Activated CD4-positive, alpha-beta T cell treated with anti-CD3 and anti-CD28 coated beads, Interleukin-2, amount 50 U/mL, for 1 hour (primary cell): ENCODE measurements around the gene TNK2.
A peak's percentile ranks its signal among the peaks of the same experiment; 100 is the strongest.
"Not testable (repeated sequence)": the region's sequence is repeated elsewhere in the genome, so short reads cannot be mapped to it uniquely, and the experiment has no call there.

Experiments used
- DNase-seq: peaks from one replicate; pipeline ENCODE4 v3.0.0-alpha.2; 2020

Gene TNK2

DNA sequence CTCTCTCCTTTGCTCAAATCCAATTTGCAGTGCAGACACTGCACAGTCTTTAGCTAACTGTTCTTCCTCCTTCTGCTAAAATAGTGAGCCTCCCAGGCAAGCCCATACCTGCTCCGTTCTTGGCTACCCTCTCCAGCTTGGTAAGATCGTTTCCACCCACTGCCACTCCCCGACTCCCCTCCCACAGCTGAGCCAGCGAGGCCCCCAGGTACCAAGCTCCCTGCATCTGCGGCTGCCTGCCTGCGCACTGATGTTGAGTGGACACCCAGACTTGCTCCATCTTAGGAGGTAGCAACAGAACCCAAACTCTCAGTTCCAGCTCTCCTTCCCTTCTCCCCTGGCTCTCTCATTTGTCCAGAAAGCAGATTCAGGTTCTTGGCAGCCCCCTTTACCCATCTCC, 7.9 kb upstream of the TNK2 start:
- DNase-seq = no peak

DNA sequence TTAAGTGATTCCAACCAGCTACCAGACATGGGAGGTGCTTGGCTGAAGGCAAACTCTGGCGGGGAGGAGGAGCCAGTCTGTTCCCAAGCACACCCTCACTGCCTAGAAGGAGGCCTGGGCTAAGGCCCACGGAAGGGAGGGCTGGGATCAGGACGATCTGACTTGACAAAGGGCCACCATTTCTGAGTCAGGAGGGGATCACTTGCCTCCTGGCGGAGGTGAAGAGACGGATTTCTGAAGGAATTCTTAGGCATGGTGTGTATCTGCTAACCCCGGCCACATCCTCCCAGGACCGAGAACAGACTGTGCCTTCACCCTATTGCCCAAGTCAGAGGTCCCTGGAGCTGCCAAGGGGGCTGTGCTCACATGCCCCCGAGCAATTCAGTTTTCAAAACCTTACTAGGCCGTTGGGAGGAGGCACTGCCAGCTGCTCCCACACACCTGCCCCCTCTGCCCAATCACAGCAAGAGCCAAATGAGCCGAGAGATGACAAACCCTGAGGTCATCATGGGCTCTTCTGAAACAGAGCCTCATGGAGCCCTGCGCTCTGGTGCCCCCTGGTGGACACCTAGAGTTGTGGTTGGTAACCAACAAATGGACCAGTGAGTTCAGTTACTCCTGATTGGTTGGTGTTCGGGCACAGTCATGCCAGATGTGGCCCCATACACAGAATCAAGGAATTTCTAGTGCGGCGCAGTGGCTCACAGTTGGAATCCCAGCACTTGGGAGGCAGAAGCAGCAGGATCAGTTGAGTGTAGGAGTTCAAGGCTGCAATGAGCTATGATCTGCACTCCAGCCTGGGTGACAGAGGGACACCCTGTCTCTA, 6.5 kb upstream of the TNK2 start:
- DNase-seq = peak; percentile 96

DNA sequence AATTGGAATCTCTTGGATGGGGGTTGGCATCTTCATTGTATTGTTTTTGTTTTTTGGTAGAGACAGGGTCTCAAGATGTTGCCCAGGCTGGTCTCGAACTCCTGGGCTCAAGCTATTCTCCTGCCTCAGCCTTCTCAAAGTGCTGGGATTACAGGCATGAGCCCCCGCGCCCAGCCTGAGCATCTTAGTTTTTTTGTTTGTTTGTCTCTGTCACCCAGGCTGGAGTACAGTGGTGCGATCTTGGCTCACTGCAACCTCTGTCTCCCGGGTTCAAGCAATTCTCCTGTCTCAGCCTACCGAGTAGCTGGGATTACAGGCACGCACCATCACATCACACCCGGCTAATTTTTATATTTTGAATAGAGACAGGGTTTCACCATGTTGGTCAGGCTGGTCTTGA, 5.8 kb upstream of the TNK2 start:
- DNase-seq = not testable (repeated sequence)

DNA sequence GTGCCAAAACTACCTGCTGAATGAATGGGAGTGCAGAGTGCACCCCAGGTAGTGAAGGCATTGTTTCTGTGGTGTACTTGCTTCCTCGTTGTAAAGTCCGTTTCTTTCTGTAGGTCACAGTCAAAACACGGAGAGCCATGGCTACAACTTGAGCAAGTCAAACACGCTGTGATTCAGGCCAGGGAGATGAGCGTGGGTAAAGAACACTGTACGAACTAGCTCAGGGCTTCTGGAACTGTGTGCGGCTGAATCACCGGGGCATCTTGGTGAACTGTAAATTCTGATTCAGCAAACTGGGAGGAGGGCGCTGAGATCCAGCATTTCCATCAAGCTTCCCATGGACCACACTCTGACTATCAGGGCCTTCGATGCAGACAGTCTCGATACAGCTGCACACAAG, 5.0 kb upstream of the TNK2 start:
- no peak for DNase-seq

DNA sequence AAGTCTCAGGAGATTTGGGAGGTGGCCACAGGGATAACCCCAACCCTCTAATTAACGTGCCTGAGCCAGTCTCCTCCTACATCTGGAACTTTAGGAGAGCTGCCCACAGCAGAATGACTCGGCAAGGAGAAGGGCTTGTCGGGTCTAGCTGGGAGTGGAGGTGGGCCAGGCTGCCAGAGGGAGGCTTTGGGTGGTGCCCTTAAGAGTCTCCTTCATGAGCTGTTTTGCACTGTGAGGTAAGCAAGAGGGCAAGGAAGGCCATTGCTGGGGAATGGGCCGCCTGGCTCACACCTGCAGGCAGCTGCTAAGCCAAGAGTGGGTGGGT, 3.6 kb upstream of the TNK2 start:
- no peak for DNase-seq

DNA sequence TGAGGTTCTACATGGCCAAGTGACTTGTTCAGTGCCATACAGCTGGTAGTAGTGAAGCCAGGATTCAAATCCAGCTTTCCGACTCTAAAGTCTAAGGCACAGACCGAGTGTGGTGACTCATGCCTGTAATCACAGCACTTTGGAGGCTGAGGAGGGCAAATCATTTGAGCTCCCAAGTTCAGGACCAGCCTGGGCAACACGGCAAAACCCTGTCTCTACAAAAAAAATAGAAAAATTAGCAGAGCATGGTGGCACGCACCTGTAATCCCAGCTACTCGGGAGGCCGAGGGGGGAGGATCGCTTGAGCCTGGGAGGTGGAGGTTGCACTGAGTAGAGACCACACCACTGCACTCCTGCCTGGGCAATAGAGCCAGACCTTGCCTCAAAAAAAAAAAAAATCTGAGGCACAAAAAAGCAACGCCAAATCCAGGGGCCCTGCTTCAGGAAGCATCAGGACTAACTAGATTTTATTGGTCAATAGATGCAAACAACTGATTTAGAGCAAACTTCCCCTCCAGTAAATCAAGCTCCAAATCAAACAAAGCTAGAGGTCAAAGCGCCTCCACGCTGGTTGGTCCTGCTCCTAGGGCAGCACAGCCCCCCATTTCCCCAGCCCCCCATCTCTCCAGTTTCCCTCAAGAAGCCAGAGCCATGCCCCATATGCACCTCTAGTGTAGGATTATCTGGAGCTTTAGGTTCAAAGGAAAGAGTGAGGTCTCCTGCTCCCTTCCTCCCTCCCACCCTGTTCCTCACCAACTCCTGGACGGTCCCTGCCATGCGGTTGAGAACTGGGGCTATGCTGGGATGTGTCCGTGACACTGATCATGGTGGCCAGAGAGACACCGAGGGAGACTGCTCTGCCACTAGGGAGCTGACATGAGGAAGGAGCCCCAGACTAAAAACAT, 2.9 kb upstream of the TNK2 start:
- no peak for DNase-seq

DNA sequence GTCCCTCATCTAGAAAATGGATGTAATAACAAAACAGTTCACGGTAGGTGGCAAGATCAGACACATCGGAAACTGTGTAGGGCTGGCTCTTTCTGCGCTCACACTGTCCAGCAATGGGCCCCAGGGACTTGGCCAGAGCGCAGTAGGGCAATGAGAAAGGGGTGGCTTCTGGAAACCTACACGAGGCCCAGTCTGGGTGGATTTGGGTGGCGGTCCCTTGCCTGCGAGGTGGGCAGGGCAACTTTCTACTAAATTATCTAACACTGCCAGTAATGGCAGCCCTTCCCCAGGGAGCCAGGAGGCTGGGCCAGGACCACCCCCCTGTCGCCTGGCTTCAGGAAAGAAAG, 2.1 kb upstream of the TNK2 start:
- DNase-seq = no peak

DNA sequence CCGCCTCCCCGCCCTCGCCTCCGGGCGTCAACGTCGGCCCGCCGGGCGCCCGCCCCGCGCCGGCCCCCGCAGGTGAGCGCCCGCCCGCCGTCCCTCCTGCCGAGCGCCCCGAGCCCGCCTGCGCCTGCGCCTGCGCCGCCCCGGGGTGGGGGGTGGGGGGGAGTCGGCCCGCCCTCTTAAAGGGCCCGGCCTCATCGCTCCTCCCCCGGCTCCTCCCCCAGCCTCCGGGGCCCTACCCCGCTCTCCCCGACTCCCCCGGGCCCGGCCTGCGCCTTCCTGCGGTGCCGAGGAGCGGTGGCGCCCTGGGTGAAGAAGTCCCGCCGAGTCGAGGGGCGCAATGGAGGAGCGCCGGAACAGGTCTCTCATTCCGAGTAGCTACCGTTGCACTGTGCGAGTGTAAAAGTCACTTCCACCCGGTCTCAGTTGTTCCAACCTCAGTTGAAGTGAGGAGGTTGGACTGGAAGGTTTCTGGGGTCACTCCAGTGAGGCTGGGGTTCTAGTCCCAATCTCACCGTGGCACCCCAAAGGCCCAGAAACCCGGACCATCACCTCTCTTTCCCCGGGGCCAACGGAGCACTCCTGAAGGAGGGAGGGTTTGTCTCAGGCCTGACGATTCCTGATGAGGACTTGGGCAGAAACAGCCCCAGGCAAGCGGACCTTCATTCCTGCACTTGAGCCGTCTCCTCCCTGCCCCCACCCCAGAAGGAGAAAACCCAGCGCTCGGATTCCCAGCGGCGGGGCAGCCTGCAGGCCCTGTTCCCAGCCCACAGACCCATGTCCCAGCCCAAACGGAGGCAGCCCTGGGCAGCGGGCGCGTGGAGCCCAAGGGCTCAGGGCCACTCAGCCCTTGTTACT, 1.5 kb upstream of the TNK2 start:
- peak; percentile 89 for DNase-seq

DNA sequence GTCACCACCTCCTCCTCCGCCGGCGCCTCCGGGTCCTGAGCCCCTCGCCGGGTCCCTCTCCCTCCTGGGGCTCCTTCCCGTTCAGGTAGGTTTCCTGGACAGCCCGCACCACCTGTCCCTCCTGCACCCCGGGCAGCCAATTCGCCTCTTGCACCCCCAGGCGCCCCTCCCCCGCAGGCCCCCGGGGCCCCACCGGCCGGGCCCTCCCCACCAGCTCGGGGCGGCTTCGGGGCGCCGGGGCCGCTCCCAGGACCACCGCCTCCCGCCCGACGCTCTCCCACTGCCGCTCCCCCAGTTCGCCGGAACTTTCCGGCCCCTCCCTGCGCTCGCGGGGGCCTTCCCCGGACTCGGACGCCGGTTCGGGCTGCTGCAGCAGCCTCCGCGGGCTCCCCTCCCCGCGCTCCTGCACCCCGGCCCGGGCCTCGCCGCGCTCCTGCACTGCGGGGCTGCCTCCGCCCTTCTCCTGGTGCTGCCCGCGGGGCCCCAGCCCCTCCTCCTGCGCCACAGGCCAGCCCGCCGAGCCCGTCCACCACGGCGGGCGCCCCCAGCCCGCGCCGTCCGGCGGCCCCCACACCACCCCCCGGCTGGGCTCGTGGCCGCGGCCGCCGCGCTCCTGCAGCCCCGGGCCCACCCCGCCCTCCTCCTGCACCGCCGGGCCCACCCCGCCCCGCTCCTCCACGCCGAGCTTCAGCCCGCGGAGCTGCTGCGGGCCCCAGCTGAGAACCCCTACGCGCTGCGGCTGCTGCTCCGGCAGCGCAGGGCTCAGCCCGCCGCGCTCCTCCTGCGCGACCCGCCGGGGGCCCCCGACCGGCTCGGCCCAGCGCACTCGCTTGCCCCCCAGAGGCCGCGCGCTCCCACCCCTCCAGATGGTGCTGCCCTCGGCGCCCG, 587 bp upstream of the TNK2 start:
- DNase-seq = peak; percentile 18

DNA sequence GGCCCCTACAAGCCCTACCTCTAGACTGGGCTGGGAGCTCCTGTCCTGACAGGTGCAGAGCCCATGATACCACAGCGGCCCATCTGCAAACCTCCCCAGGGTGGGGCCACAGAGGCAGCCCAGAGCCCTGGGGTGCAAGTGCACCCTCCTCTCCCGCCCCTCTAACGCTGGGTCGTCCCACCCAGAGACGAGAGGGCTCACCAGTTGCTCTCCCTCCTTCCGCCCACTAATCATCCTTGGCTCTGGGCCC, 742 bp downstream of the TNK2 start:
- no peak for DNase-seq

DNA sequence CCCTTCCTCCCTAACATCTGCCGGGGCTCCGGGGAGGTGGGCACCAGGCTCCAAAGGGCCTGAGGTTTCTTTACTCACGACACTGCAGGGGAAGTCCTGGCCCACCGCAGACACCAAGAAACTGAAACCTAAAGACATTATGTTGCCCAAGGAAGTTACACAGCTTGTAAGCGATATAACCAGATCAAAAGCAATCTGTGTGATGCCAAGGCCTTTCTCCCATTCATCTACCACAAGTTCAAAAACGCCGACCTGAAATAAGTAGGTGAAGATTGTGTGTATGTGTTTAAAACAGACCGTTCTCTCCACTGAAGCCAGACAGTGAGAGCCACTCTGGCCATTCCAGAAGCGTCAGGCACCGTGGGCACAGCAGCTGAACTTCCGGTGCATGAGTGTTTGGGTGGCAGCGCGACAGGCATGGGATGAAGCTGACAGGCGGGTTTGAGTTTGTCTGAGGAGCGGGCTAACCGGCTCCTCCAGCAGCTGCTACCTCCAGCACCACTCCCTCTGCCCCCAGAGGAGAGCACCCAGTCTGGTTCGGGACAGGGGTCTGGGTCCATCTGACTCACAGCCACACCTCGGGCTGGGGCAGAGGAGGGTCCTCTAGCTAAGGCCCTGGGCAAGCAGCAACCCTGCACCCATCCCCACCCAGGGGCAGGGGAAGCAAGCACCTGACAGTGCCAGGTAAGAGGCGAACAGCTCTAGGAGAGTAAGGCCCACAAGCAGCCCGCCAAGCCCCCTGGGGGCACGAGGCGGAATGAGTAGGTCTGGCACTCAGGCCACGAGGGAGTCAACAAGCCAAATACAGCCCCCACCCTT, 1.3 kb downstream of the TNK2 start:
- peak; percentile 69 for DNase-seq

DNA sequence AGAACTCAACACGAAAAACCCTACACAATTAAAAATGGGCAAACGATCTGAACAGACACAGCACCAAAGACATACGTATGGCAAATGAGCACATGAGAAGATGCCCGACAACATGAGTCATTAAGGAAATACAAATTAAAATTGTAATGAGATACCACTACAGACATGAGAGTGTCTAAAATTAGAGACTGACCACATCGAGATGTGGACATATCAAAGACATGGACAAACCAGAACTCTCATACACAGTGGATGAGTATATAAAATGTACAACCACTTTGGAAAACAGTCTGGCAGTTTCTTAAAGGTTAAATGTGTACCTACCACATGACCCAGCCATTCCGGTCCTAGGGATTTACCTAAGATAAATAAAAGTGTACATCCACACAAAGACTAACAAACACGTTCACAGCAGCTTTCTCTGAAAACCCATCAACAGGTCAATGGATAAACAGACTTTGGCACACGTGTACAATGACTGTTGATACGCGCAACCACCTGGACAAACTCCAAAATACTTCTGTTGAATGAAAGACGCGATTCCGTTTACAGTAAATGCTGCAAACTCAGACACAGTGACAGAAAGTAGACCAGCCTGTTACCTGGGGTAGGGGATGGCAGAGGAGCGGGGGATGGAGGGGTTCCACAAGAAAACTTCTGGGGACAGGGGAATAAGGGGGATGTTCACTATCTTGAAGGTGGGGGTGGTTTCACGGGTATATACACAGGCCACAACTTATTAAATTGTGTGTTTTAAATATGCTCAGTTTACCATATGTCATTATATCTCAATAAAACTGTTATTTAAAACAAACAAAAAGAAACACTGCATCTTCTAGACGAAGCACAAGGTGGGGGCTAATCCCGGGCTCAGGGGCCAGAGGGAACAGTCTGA, 2.1 kb downstream of the TNK2 start:
- peak; percentile 18 for DNase-seq

DNA sequence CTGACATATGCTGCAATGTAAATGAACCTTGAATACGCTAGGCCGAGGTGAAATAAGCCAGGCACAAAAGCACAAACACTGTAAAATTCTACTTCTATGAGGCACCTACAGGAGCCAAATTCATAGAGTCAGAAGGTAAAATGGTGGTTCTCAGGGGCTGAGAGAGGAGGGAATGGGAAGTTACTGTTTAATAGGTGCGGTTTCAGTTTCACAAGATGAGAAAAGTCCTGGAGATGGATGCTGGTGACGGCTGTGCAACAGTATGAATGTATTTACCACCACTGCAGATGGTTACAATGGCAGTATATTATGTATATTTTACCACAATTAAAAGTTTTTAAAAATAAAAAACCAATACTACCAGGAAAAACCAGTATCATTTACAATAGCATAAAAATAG, 4.0 kb downstream of the TNK2 start:
- DNase-seq = no peak

DNA sequence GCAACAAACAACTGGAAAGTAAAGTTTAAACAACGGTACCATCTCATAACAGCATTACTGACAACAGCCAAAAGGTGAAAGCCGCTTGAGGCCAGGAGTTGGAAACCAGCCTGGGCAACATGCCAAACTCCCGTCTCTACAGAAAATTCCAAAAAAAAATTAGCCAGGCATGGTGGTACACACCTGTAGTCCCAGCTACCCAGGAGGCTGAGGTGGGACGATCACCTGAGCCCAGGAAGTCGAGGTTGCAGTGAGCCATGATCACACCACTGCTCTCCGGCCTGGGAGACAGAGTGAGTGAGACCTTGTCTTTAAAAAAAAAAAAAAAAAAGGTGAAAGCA, 4.4 kb downstream of the TNK2 start:
- DNase-seq = no peak

DNA sequence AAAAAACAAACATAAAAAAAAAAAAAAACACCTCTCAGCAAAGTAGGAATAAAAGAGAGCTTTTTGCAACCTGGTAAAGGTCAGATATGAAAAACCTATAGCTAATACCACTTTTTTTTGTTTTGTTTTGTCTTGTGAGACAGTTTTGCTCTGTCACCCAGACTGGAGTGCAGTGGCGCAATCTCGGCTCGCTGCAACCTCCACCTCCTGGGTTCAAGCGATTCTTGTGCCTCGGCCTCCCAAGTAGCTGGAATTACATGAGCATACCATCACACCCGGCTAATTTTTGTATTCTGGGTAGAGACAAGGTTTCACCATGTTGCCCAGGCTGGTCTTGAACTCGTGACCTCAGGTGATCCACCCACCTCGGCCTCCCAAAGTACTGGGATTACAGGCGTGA, 5.7 kb downstream of the TNK2 start:
- not testable (repeated sequence) for DNase-seq

DNA sequence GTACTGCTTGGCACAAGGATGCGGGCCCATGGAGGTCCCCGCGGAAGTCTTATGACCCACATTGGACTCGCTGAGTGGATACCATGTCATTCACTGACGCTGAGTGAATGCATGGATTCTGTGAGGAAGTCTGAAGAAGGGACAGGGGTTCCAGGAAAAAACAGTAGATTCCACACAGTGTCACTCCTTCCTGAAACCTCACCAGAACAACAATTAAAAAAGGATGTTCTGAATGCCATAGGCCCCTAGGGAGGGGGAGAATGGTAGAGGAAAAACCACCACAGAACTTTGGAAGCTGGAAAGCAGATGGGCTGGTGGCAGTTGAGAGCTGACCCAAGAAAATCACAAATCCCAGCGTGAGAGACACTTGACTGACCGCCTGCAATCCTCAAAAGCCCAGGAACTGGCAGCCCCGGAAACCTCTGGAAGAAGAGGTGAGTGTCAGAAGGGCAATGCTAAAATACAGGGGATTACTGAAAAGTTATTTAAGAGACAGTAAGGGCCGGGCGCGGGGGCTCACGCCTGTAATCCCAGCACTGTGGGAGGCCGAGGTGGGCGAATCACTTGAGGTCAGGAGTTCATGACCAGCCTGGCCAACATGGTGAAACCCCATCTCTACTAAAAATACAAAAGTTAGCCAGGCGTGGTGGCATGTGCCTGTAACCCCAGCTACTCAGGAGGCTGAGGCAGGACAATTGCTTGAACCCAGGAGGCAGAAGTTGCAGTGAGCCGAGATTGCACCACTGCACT, 6.3 kb downstream of the TNK2 start:
- DNase-seq = not testable (repeated sequence)

DNA sequence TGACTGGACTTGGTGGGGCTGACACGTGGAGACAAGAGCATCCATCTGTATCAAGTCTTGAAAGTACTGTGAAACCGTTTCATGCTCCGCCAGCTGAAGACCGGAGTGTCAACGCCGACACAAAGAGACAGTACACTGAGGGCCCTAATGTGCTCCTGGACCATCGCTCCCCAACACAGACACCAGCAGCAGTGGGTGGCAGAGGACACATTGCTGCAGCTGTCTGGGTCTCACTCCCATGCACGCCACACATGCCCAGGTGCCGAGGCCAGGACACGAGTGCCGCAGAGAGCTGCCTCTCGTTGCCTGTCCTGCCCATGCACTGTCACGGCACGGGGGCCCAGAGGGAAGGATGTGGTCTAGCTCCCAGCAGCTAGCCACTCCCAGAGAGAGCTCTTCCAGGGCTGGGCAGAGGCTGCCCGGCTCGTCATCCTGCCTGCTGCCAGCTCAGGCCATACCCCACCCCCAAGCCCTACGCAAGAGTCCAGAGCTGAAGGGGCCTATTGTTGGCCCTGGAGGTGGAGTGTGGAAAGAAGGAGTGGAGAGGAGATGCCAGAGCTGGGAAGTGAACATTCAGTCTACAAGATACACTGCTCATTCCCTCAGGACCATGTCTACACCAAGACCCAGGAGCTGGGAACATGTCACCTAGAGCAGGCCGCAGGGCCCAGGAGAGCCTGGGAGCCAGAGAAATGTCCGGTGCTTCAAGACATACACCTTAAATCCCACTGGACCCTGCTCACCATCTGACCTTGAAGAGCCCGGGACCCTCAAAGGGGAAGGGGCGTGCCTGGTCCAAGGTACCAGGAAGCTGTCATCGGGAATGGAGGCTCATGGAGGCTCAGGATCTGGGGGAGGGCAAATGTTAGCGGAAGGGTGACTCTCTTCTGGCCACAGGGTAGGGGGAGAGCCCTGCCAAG, 7.7 kb downstream of the TNK2 start:
- peak; percentile 24 for DNase-seq

DNA sequence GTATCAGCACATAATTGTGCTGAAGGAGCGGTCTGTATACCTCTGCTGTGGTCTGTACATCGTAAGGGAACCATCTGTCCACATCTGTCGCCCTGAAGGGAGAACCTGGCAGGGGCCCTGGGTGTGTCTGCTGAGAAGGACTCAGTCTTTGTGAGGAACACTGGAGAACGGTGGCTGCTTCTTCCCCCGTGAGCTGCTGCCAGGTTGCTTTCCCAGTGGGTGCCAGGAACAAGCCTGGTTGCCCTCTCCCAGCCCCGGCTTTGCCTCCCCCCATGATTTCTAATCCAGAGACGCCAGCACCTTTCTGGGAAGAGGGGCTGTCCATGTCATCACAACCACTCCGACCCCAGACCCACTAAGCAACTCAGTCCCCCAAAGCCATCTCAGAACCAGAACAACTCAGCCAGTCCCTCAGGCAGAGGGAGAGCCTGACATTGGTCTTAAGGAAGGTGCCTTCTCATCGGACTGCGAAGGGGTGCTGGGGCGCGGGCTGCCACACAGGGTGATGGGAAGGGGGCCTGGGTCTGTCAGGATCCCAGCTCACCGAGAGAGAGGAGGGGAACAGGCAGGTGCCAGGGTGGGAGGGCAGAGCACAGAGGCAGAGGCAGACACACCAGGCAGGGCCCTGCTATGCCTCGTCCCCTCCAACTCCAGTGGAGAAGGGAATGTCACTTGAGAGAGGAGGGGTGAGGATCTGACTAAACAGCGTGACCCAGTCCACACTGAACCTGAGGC, 8.5 kb downstream of the TNK2 start:
- no peak for DNase-seq
